ENCODE measurements around the gene RAB30.

DNA sequence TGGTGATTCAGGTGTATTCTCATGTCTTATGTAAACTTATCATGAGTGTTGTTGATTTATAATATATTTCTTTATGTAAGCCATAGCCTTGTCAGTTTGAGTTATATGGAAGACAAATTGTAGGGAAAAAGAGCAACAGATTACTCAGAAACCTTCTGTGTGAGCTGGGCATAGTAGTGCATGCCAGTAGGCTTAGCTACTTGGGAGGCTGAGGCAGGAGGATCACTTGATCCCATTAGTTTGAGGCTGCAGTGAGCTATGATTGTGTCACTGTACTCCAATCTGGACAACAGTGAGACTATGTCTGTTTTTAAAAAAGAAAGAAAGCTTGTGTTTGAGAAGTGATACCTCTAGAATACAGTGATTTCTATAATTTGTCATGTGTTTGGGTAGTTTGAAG is 2.2 kb upstream of the RAB30 start:
- TF ChIP-seq EZH2 (IDR thresholded peaks at IDR 0.05; ENCODE audit: borderline replicate concordance, low read depth, low read length, severe bottlenecking) (no peak), POLR2AphosphoS5 (IDR thresholded peaks at IDR 0.05; ENCODE audit: insufficient read depth, low read depth, low read length) (no peak), JUN (IDR thresholded peaks at IDR 0.05; ENCODE audit: borderline replicate concordance, insufficient read depth, insufficient read length, low read depth) (no peak), POLR2A (IDR thresholded peaks at IDR 0.05; ENCODE audit: low read depth, low read length) (no peak), MYC (IDR thresholded peaks at IDR 0.05; ENCODE audit: low read depth, low read length) (no peak), GATA2 (IDR thresholded peaks at IDR 0.05; ENCODE audit: insufficient read depth, insufficient read length, low read depth, low read length) (no peak), FOS (IDR thresholded peaks at IDR 0.05; ENCODE audit: borderline replicate concordance, insufficient read depth, low read length) (no peak)
- TF ChIP-seq, protein P1, sequence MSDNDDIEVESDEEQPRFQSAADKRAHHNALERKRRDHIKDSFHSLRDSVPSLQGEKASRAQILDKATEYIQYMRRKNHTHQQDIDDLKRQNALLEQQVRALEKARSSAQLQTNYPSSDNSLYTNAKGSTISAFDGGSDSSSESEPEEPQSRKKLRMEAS (IDR thresholded peaks at IDR 0.05; ENCODE audit: insufficient read depth, insufficient read length), result no peak
- TF ChIP-seq, protein P2, sequence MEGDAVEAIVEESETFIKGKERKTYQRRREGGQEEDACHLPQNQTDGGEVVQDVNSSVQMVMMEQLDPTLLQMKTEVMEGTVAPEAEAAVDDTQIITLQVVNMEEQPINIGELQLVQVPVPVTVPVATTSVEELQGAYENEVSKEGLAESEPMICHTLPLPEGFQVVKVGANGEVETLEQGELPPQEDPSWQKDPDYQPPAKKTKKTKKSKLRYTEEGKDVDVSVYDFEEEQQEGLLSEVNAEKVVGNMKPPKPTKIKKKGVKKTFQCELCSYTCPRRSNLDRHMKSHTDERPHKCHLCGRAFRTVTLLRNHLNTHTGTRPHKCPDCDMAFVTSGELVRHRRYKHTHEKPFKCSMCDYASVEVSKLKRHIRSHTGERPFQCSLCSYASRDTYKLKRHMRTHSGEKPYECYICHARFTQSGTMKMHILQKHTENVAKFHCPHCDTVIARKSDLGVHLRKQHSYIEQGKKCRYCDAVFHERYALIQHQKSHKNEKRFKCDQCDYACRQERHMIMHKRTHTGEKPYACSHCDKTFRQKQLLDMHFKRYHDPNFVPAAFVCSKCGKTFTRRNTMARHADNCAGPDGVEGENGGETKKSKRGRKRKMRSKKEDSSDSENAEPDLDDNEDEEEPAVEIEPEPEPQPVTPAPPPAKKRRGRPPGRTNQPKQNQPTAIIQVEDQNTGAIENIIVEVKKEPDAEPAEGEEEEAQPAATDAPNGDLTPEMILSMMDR (IDR thresholded peaks at IDR 0.05; ENCODE audit: extremely low read depth in 1 of 2, insufficient read depth in 1 of 2, low read depth in 1 of 2, low read length in 2 of 2), result no peak
